Hepatocyte (in vitro differentiated cells): ENCODE data around the gene MATCAP1.

Source experiments
- EZH2 ChIP-seq: fragments of 200-600 bp; sonication (generic); IDR thresholded peaks from 2 replicates; pipeline ENCODE4 v1.6.1; 2016; ENCODE audit warnings: antibody characterized with exemption, mild to moderate bottlenecking, borderline replicate concordance
- TF ChIP-seq, protein P1 (sequence below): fragments of 200-600 bp; sonication (generic); IDR thresholded peaks from 2 replicates; pipeline ENCODE4 v1.5.1; 2016; ENCODE audit warnings: antibody characterized with exemption, mild to moderate bottlenecking; ENCODE audit not compliant: poor library complexity

DNA sequence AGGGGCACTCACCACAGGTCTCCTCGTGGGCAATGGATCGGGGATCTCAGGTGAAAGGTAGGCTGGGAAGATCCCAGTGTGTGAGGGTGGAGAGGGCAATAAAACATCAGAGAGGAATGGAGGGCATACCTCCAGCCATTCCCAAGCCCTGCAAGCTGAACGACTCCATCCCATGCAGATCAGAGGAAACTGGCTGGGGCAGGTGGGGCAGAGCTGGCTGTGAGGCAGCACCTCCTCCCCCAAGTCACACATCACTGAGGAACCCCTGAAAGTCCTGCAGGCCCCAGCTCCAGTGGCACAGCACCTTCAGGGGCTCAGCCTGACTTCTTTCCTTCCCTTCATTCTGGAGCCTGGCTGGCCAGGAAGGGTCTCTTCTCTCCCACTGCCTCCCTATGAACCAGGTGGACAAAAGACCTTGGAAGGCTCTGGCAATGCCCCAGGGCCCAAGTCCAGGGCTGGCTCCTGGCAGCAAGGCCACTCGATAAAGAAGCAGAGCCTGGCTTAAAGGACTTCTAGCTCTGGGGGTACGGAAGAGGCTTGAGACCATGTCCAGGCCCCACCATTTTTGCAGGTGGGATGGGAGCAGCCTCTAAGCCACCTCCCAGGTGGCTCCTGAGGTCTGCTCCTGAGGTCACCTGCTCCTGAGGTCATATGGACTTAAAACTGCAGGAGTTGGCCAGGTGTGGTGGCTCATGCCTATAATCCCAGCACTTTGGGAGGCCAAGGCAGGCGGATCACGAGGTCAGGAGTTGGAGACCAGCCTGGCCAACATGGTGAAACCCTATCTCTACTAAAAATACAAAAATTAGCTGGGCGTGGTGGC lies 29.6 kb upstream of the MATCAP1 start:
- TF ChIP-seq EZH2, result no peak
- TF ChIP-seq, protein P1, sequence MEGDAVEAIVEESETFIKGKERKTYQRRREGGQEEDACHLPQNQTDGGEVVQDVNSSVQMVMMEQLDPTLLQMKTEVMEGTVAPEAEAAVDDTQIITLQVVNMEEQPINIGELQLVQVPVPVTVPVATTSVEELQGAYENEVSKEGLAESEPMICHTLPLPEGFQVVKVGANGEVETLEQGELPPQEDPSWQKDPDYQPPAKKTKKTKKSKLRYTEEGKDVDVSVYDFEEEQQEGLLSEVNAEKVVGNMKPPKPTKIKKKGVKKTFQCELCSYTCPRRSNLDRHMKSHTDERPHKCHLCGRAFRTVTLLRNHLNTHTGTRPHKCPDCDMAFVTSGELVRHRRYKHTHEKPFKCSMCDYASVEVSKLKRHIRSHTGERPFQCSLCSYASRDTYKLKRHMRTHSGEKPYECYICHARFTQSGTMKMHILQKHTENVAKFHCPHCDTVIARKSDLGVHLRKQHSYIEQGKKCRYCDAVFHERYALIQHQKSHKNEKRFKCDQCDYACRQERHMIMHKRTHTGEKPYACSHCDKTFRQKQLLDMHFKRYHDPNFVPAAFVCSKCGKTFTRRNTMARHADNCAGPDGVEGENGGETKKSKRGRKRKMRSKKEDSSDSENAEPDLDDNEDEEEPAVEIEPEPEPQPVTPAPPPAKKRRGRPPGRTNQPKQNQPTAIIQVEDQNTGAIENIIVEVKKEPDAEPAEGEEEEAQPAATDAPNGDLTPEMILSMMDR, result no peak
